T47D (cell line): Measurements from ENCODE around the gene EGFL7.

Experiments used
- DNase-seq, 2 experiments: peaks; one replicate each; pipeline versions ENCODE4 v3.0.0 to v3.0.0-alpha.2; 2011 to 2012; ENCODE audit warnings: low read depth in 1 of 2, low spot score in 1 of 2
- JUND ChIP-seq: IDR thresholded peaks from 2 replicates; pipeline ENCODE4 v1.6.1; 2012; ENCODE audit warnings: low read depth
- in situ Hi-C: cut with HindIII; loops from 2 replicates; pipeline ENCODE4 v1.10.0; 2016; ENCODE audit warnings: low sequenced_read_pairs, low pct_unique_long_range_greater_than_20kb

EGFL7 gene

GRCh38 chr9:136718345-136719194, 55.9 kb downstream of the EGFL7 start:
- no peak for DNase-seq
- in situ Hi-C loops, result no loop called here
- TF ChIP-seq JUND, result no peak

GRCh38 chr9:136719195-136719880, 56.6 kb downstream of the EGFL7 start:
- no peak for DNase-seq
- no peak for TF ChIP-seq JUND
- in situ Hi-C loops, result no loop called here

- DNase-seq, result no peak
- in situ Hi-C loops, result no loop called here
- TF ChIP-seq JUND, result no peak
Observed at GRCh38 chr9:136720251-136720897, 57.7 kb downstream of the EGFL7 start.

GRCh38 chr9:136720898-136721338, 58.2 kb downstream of the EGFL7 start:
- no peak for DNase-seq
- in situ Hi-C loops, result no loop called here
- no peak for TF ChIP-seq JUND

GRCh38 chr9:136721339-136722092, 58.8 kb downstream of the EGFL7 start:
- no peak for DNase-seq
- TF ChIP-seq JUND, result no peak
- in situ Hi-C loops, result no loop called here
